Measurements from ENCODE around the gene NNT.
"Not testable (repeated sequence)": the region's sequence is repeated elsewhere in the genome, so short reads cannot be mapped to it uniquely, and the experiment has no call there.

Gene NNT

DNA sequence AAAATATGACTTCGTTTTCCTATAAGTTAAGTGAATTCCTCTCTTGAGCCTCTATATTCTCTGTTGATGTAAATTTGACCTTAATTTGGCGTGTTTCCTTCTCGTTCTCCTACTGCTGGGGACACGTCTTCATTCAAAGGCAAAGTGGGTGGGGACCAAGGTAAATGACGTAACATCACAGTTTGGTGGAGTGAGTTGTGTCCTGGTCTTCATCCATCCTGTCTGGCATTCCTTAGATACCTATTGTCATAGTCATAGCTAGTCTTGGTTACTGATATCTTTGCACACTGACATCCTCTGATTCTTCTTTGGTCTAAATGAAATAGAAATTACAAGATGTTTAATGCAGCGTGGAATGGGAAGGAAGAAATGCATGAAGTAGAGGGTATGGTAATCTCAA, 108.5 kb downstream of the NNT start:
- DNase-seq (ENCODE audit: low read depth) = no peak

DNA sequence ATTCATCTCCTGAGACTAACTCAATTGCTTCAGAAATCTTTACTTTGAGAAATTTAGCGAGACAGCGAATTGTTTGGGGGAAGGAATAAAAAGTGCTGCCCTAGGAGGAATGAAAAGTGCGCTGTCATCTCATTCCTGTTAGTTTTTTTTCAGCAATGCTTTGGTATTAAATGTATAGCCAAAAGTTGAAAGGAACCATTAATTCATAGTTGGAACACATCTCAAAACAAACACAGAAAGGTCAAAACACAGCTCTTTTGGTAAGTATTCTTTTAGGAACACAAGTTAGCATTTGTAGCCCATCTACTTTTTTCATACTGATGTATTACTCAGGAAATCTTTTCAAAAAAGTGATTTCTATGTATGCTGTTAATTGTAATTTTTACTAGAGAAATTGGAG, 109.1 kb downstream of the NNT start:
- no peak for DNase-seq (ENCODE audit: low read depth)

DNA sequence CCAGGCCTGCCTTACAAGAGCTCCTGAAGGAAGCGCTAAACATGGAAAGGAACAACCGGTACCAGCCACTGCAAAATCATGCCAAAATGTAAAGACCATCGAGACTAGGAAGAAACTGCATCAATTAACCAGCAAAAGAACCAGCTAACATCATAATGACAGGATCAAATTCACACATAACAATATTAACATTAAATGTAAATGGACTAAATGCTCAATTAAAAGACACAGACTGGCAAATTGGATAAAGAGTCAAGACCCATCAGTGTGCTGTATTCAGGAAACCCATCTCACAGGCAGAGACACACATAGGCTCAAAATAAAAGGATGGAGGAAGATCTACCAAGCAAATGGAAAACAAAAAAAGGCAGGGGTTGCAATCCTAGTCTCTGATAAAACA, 116.8 kb downstream of the NNT start:
- not testable (repeated sequence) for DNase-seq (ENCODE audit: low read depth)

DNA sequence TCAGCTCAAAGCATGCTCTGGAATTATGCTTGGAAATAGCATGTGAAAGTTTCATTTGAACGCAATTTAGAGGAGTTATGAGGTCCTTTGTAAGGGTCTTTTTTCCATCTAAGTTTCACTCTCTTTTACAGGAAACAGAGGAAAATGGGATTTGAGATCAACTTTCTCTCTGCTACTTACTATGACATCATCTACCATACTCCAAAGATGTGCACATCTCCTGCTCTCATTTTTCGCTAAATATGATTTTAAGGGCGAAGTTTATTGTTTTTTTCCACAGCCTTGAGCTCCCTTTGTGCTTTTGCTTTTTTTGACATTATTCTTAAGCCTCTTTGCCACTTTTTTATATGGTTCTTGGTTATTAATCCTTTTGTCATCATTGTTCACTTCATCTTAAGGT, 125.6 kb downstream of the NNT start:
- no peak for DNase-seq (ENCODE audit: low read depth)

DNA sequence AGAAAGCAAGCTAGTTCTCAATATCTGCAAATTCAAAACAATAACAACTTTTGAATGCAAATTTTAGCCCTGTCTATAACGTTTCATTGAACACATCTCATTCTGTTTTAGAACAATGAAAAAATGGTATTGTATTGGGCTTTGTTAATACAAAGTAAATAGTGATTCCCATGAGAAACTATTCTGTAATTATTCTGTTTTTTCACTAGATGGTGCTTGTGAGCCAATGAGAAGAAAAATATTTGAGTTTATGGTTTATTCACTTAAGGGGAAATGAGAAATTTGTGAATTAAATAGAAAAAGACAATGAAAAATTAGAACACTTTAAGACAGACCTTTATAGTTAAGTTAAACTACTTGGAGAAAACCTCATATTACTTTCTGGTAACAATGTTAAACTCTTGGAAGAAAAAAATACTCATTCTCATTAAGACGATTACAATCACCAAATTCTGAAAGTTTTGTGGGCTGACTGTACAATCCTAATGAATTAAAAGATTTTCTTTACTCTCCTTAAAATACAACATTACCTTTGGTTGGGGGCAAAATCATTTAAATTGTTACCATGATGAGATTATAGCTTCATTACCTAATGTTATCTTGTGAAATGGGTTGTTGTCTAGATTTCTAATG, 127.0 kb downstream of the NNT start:
- DNase-seq (ENCODE audit: low read depth) = no peak

DNA sequence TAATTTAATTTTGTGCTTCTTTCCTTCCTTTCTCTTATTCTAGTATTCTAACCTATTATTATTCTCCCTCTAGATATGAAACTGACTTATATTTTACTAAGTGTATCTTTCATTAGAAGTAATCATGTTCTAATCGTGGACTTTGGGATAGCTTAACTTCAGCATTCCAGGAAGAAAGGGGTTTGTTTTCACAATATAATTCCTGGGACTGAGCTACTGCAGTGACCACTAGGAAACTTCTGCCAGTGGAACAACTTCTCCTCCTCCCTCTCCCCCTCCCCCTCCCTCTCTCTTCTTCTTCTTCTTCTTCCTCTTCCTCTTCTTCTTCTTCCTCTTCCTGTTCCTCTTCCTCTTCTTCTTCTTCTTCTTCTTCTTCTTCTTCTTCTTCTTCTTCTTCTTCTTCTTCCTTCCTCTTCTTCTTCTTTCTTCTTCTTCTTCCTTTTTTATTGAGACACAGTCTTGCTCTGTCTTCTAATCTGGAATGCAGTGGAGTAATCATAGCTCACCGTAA, 127.9 kb downstream of the NNT start:
- DNase-seq (ENCODE audit: low read depth) = no peak

DNA sequence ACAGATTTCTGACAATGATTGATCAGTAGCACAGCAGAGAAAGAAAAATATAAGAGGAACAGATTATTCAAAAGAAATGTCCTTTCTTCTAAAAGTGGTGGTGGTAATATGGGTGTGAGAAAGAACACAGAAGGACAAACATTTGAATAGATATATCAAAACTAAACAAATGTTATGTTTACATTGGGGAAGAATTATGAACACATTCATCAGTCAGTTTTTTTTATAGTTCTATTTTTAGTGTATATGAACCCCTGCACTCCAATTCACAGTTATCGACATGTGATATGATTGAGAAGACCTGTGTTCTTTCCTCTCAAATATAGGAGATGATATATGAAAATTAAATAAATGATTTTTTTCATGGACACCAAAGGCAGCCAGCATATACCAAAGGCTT, 128.6 kb downstream of the NNT start:
- no peak for DNase-seq (ENCODE audit: low read depth)

DNA sequence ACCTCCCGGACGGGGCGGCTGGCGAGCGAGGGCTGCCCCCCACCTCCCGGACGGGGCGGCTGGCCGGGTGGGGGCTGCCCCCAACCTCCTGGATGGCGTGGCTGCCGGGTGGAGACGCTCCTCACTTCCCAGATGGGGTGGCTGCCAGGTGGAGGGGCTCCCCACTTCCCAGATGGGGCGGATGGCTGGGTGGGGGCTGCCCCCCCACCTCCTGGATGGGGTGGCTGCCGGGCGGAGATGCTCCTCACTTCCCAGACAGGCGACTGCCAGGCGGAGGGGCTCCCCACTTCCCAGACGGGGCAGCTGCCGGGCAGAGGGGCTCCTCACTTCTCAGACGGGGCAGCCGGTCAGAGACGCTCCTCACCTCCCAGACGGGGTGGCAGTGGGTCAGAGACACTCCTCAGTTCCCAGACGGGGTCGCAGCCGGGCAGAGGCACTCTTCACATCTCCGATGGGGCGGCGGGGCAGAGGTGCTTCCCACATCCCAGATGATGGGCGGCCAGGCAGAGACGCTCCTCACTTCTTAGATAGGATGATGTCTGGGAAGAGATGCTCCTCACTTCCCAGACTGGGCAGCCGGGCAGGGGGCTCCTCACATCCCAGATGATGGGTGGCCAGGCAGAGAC, 143.1 kb downstream of the NNT start:
- not testable (repeated sequence) for DNase-seq (ENCODE audit: low read depth)

DNA sequence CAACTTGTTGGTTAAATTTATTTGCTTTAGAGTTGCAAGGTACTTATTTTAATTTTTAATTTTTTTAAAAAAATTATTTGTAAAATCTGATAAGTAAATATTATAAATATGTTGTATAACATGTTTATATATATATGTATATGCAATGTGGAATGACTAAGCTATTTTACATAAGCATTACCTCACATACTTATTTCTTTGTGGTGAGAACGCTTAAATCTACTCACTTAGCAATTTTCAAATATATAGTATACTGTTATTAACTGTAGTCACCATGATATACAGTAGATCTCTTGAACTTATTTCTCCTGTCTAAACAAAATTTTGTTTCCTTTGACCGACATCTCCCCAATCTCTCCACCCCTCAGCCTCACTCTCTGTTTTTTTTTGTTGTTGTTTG, 147.8 kb downstream of the NNT start:
- no peak for DNase-seq (ENCODE audit: low read depth)

DNA sequence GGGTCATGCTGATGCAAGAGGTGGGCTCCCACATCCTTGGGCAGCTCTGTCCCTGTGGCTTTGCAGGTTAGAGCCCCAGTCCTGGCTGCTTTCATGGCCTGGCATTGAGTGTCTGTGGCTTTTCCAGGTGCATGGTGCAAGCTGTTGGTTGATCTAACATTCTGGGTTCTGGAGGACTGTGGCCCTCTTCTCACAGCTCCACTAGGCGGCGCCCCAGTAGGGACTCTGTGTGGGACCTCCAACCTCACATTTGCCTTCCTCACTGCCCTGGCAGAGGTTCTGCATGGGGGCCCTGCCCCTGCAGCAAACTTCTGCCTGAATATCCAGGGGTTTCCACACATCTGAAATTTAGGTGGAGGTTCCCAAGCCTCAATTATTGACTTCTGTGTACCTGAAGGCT, 150.1 kb downstream of the NNT start:
- DNase-seq (ENCODE audit: low read depth) = no peak
